H1 (cell line): Measurements from ENCODE around the gene ZNF423. TPM values are rescaled to one million over a fixed set of nuclear protein-coding genes. Genes with fewer than 3 reads are reported as not detected.

Experiments
- CTCF ChIA-PET: fragments of 300-600 bp; sonication (Branson Sonifier 250); formaldehyde crosslinking; loops from one replicate; lab custom pipeline; 2021; ENCODE audit not compliant: partially characterized antibody; lab: Charles Lee
- POLR2A ChIA-PET: fragments of 300-600 bp; sonication (Branson Sonifier 250); formaldehyde crosslinking; loops from one replicate; lab custom pipeline; 2021; ENCODE audit warnings: inconsistent platforms; ENCODE audit not compliant: partially characterized antibody; lab: Charles Lee
- DNase-seq, 2 experiments: peaks; one replicate each; pipeline versions ENCODE4 v3.0.0 to v3.0.0-alpha.2; 2010 to 2022; ENCODE audit warnings: low spot score in 2 of 2, low read depth in 1 of 2, mixed read lengths in 1 of 2
- FAIRE-seq: peaks from 2 replicates; lab custom pipeline; 2011; peaks lifted over from hg19 to GRCh38; lab: Jason Lieb, UNC
- H2AFZ ChIP-seq: 2 replicates; pipeline ENCODE4 v1.8.1; 2012; ENCODE audit warnings: low read length, inconsistent platforms
- H2AK5ac ChIP-seq: 2 replicates; pipeline ENCODE4 v1.6.1; 2013; ENCODE audit warnings: low read depth, low read length
- H2BK120ac ChIP-seq: replicated peaks from 2 replicates; pipeline ENCODE3; 2013; ENCODE audit warnings: low read depth, low read length, inconsistent platforms
- H2BK12ac ChIP-seq: 2 replicates; pipeline ENCODE4 v1.6.1; 2013; ENCODE audit warnings: low read depth, low read length
- H2BK15ac ChIP-seq: 2 replicates; pipeline ENCODE4 v1.6.1; 2013; ENCODE audit warnings: low read length
- H2BK20ac ChIP-seq: 2 replicates; pipeline ENCODE4 v1.6.1; 2013; ENCODE audit warnings: low read length
- H2BK5ac ChIP-seq: 2 replicates; pipeline ENCODE4 v1.6.1; 2013; ENCODE audit warnings: low read depth, low read length
- H3K14ac ChIP-seq: 2 replicates; pipeline ENCODE4 v1.6.1; 2013; ENCODE audit warnings: inconsistent platforms; ENCODE audit not compliant: insufficient read length
- H3K18ac ChIP-seq: 2 replicates; pipeline ENCODE4 v1.6.1; 2013; ENCODE audit warnings: low read length; ENCODE audit errors: extremely low read depth
- H3K23ac ChIP-seq: 2 replicates; pipeline ENCODE4 v1.6.1; 2013; ENCODE audit warnings: inconsistent platforms; ENCODE audit not compliant: insufficient read length
- H3K23me2 ChIP-seq: 2 replicates; pipeline ENCODE4 v1.6.1; 2013; ENCODE audit warnings: low read depth, low read length
- H3K27ac ChIP-seq: 2 replicates; pipeline ENCODE4 v1.6.1; 2011; ENCODE audit warnings: low read depth, low read length, inconsistent platforms
- H3K27me3 ChIP-seq, 4 experiments: replicated peaks in 1 of 4; 1 replicate in 1 of 4; 2 replicates in 3 of 4; pipeline versions ENCODE4 v1.6.1 to v1.8.1; 2011 to 2013; ENCODE audit warnings: low read length in 3 of 4, mild to moderate bottlenecking in 3 of 4, inconsistent platforms in 2 of 4, mixed read lengths in 2 of 4, moderate library complexity in 1 of 4; ENCODE audit not compliant: control insufficient read depth in 3 of 4, insufficient read depth in 3 of 4; ENCODE audit errors: extremely low read depth in 1 of 4
- H3K36me3 ChIP-seq, 4 experiments: 2 replicates each; pipeline versions ENCODE4 v1.6.1 to v1.8.1; 2011 to 2013; ENCODE audit warnings: mild to moderate bottlenecking in 4 of 4, low read length in 3 of 4, moderate library complexity in 2 of 4, control low read depth in 1 of 4, inconsistent platforms in 1 of 4; ENCODE audit not compliant: insufficient read depth in 4 of 4, control insufficient read depth in 2 of 4
- H3K4ac ChIP-seq: replicated peaks from 2 replicates; pipeline ENCODE3; 2013; ENCODE audit warnings: low read length, low read depth, mixed read lengths, inconsistent platforms; ENCODE audit not compliant: insufficient read length
- H3K4me1 ChIP-seq, 4 experiments: replicated peaks in 1 of 4; 1 replicate in 1 of 4; 2 replicates in 3 of 4; pipeline versions ENCODE4 v1.6.1 to v1.8.1; 2011 to 2013; ENCODE audit warnings: low read length in 3 of 4, inconsistent platforms in 2 of 4, mixed read lengths in 1 of 4; ENCODE audit not compliant: insufficient read depth in 4 of 4, control insufficient read depth in 3 of 4
- H3K4me2 ChIP-seq, 2 experiments: 2 replicates each; pipeline versions ENCODE4 v1.6.1 to v1.8.1; 2011 to 2013; ENCODE audit warnings: low read depth in 2 of 2, low read length in 2 of 2, control low read depth in 1 of 2, inconsistent platforms in 1 of 2, mild to moderate bottlenecking in 1 of 2; ENCODE audit not compliant: insufficient read depth in 1 of 2
- H3K4me3 ChIP-seq, 4 experiments: fragments of 200-600, 300-600 bp in 1 of 4; sonication (generic), shearing (Covaris generic), sonication (Bioruptor Twin) in 1 of 4; 2 replicates each; pipeline versions ENCODE4 v1.5.1 to v1.8.1; 2011 to 2016; ENCODE audit warnings: low read length in 4 of 4, low read depth in 3 of 4, control low read depth in 2 of 4, inconsistent platforms in 2 of 4, mild to moderate bottlenecking in 2 of 4, mixed read lengths in 1 of 4, moderate library complexity in 1 of 4; ENCODE audit not compliant: insufficient read depth in 2 of 4; ENCODE audit errors: extremely low read depth in 1 of 4
- H3K56ac ChIP-seq: replicated peaks from 2 replicates; pipeline ENCODE3; 2013; ENCODE audit warnings: low read depth, mild to moderate bottlenecking, mixed read lengths, low read length, inconsistent platforms; ENCODE audit not compliant: insufficient read length
- H3K79me1 ChIP-seq: 2 replicates; pipeline ENCODE4 v1.6.1; 2013; ENCODE audit warnings: low read depth, low read length, control low read depth
- H3K79me2 ChIP-seq, 2 experiments: 2 replicates each; pipeline versions ENCODE4 v1.6.1 to v1.8.1; 2012 to 2013; ENCODE audit warnings: low read length in 2 of 2, mild to moderate bottlenecking in 2 of 2, inconsistent platforms in 1 of 2; ENCODE audit not compliant: insufficient read depth in 2 of 2, control insufficient read depth in 1 of 2
- H3K9ac ChIP-seq, 4 experiments: replicated peaks in 1 of 4; 1 replicate in 1 of 4; 2 replicates in 3 of 4; pipeline versions ENCODE4 v1.6.1 to v1.8.1; 2011 to 2013; ENCODE audit warnings: low read depth in 3 of 4, low read length in 3 of 4, control low read depth in 2 of 4, mild to moderate bottlenecking in 2 of 4, moderate library complexity in 2 of 4, inconsistent platforms in 1 of 4; ENCODE audit errors: extremely low read depth in 1 of 4
- H3K9me3 ChIP-seq, 2 experiments: 2 replicates each; pipeline versions ENCODE4 v1.6.1 to v1.8.1; 2012 to 2013; ENCODE audit warnings: mild to moderate bottlenecking in 2 of 2, moderate library complexity in 2 of 2, control low read depth in 1 of 2, inconsistent platforms in 1 of 2, low read depth in 1 of 2, low read length in 1 of 2, mixed read lengths in 1 of 2; ENCODE audit not compliant: insufficient read depth in 2 of 2
- H4K20me1 ChIP-seq, 2 experiments: replicated peaks in 1 of 2; 2 replicates each; pipeline versions ENCODE3 to v1.8.1; 2011 to 2013; ENCODE audit warnings: inconsistent platforms in 2 of 2, low read length in 2 of 2, mild to moderate bottlenecking in 1 of 2; ENCODE audit not compliant: insufficient read depth in 2 of 2, control insufficient read depth in 1 of 2
- H4K5ac ChIP-seq: 2 replicates; pipeline ENCODE4 v1.6.1; 2013; ENCODE audit warnings: low read length, low read depth, mixed read lengths, inconsistent platforms; ENCODE audit not compliant: insufficient read length
- H4K8ac ChIP-seq: 2 replicates; pipeline ENCODE4 v1.8.0; 2013; ENCODE audit warnings: mild to moderate bottlenecking, moderate library complexity, low read length, inconsistent platforms; ENCODE audit not compliant: insufficient read depth; ENCODE audit errors: extremely low read depth
- H4K91ac ChIP-seq: replicated peaks from 2 replicates; pipeline ENCODE3; 2013; ENCODE audit warnings: low read length, mixed read lengths, inconsistent platforms; ENCODE audit not compliant: insufficient read length
- BRCA1 ChIP-seq: IDR thresholded peaks from 2 replicates; pipeline ENCODE4 v1.6.1; 2012; ENCODE audit warnings: low read depth, low read length, improper control_type of control experiment
- CHD1 ChIP-seq: IDR thresholded peaks from 2 replicates; pipeline ENCODE4 v1.6.1; 2012; ENCODE audit warnings: low read depth, low read length, improper control_type of control experiment
- CREB1 ChIP-seq: IDR thresholded peaks from 2 replicates; pipeline ENCODE4 v1.6.1; 2012; ENCODE audit warnings: inconsistent platforms
- FOSL1 ChIP-seq: IDR thresholded peaks from 2 replicates; pipeline ENCODE4 v1.6.1; 2011; ENCODE audit warnings: mild to moderate bottlenecking, low read depth, low read length, moderate library complexity; ENCODE audit not compliant: insufficient read depth
- GABPA ChIP-seq: IDR thresholded peaks from 2 replicates; pipeline ENCODE4 v1.6.1; 2011; ENCODE audit warnings: mild to moderate bottlenecking, low read length, moderate library complexity, borderline replicate concordance; ENCODE audit not compliant: insufficient read depth
- HDAC2 ChIP-seq, 2 experiments: fragments of 300-600 bp in 1 of 2; sonication (generic) in 1 of 2; IDR thresholded peaks; 2 replicates each; pipeline ENCODE4 v1.6.1; 2011 to 2012; ENCODE audit warnings: low read depth in 2 of 2, low read length in 2 of 2, mild to moderate bottlenecking in 2 of 2, moderate library complexity in 2 of 2, borderline replicate concordance in 1 of 2, inconsistent platforms in 1 of 2
- RAD21 ChIP-seq, 2 experiments: IDR thresholded peaks in 1 of 2; conservative IDR thresholded peaks in 1 of 2; 2 replicates each; pipeline ENCODE4 v1.6.1; 2011; ENCODE audit warnings: low read depth in 2 of 2, low read length in 2 of 2, improper control_type of control experiment in 1 of 2, inconsistent platforms in 1 of 2, mild to moderate bottlenecking in 1 of 2, moderate library complexity in 1 of 2
- SAP30 ChIP-seq: fragments of 300-600 bp; sonication (generic); IDR thresholded peaks from 2 replicates; pipeline ENCODE4 v1.7.1; 2012; ENCODE audit warnings: low read length, moderate library complexity, mild to moderate bottlenecking, inconsistent platforms; ENCODE audit not compliant: insufficient read depth, insufficient replicate concordance
- SP4 ChIP-seq: IDR thresholded peaks from 2 replicates; pipeline ENCODE4 v1.6.1; 2012; ENCODE audit warnings: low read length, inconsistent platforms
- WGBS, 2 experiments: shearing (Covaris generic) in 1 of 2; methylation state at CpG; one replicate each; pipeline versions ENCODE4 v1.1.6 to v1.1.7; 2013 to 2015; ENCODE audit warnings: low lambda C conversion rate in 2 of 2, mixed read lengths in 2 of 2, inconsistent platforms in 1 of 2, low coverage in 1 of 2, missing lambda C conversion rate in 1 of 2; ENCODE audit not compliant: insufficient replicate concordance in 2 of 2, insufficient coverage in 1 of 2, insufficient read length in 1 of 2; ENCODE audit errors: extremely low coverage in 1 of 2, missing lambda C conversion rate in 1 of 2; 5-methylcytosine and 5-hydroxymethylcytosine counted together
- polyA plus RNA-seq, 7 experiments: library from polyadenylated mRNA; depleted of rRNA in 3 of 7; stranded (reverse) in 5 of 7; unstranded in 2 of 7; fragments of >200 nt in 5 of 7; fragments of 200-250 nt in 2 of 7; gene quantifications; 1 replicate in 5 of 7; 2 replicates in 1 of 7; 4 replicates in 1 of 7; pipeline versions ENCODE4 v1.2.1 to v1.2.3, GENCODE V29; 2011 to 2013; ENCODE audit warnings: missing spikeins in 2 of 7, mixed read lengths in 2 of 7
- total RNA-seq: library from RNA; stranded (reverse); fragmentation: NEBNext Ultra II Directional; extraction: Animal tissue kit (Norgen Biotek cat#: 25700); gene quantifications from 2 replicates; pipeline ENCODE4 v1.2.1, GENCODE V29; 2021
- TF ChIP-seq, protein P1 (sequence below): IDR thresholded peaks from 2 replicates; pipeline ENCODE4 v1.6.1; 2011; ENCODE audit warnings: low read depth, mild to moderate bottlenecking, low read length; ENCODE audit not compliant: insufficient read depth

The ZNF423 gene
- total and polyA plus RNA-seq, 2 of the 8 experiments (the other 6 are each of a cell fraction or from before 2014, with no cell fraction given) = 38.2 to 52.3 TPM

DNA sequence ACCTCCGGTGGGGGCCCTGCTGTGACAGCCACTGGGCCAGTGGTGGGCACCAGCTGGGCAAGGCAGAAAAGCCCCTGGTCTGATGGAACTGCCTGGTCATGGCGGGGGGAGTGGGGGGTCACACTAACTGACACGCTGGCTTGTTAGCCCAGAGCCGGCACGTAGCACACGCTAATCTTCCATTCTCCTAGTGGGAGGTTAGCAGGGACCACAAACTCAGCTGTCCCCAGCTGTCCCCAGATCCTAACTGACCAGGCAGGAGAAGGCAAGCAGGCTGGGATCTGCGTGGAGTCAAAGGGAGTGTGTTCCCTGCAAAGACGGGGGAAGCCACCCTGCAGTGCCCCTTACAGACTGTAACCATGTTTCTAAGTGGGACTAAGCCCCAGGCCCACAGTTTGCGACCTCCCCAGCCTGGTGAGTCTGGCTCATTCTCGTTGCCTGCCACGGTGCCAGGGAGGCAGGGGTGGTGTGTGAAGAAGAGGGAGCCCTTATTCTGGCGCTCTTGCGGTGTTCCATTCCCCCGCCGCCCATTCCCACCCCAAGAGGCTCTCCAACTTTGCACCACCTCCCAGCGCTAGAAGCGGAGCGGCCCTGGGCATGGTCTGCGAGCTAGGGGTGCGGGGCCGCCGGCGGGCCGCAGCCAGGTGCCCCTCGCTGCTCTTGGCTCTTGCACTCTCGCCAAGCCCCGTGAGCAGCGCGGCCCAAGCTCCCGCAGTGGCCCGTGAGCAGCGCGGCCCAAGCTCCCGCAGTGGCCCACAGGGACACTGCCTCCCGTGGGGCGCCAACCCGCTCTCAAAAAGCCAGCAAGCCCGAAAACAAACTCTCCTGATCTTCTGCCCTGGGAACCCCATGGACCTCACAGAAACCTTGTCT is 12.1 kb upstream of the ZNF423 start:
- H3K36me3 ChIP-seq = no peaks in the 10 kb centered on the region
- no peak overlapping the region for H3K4ac ChIP-seq
- no peak overlapping the region for H4K5ac ChIP-seq
- peak overlapping the region; percentile 94 for H4K91ac ChIP-seq
- peak overlapping the region; percentile 16; the same call in 1 of the 2 replicates for H2AK5ac ChIP-seq
- no peak overlapping the region for H3K27ac ChIP-seq
- no peak overlapping the region for H3K23ac ChIP-seq
- H2BK5ac ChIP-seq = peak overlapping the region; percentile 58; the same call in 1 of the 2 replicates
- H2AFZ ChIP-seq = no peak overlapping the region
- no peak overlapping the region for H4K8ac ChIP-seq
- H2BK20ac ChIP-seq = peak overlapping the region; percentile 16; the same call in 1 of the 2 replicates
- 75% methylated on average over 34 of the region's 38 CpGs; no CpG with 5 or more reads in 1 of the 2 experiments for WGBS, 2 experiments
- FAIRE-seq = no peak
- H2BK120ac ChIP-seq = no peak overlapping the region
- H3K18ac ChIP-seq = peak overlapping the region; percentile 26
- H3K79me1 ChIP-seq = no peaks in the 10 kb centered on the region
- no peaks in the 10 kb centered on the region for H3K79me2 ChIP-seq
- no peaks in the 10 kb centered on the region for H4K20me1 ChIP-seq
- H3K4me1 ChIP-seq = peaks cover 7 to 21% (median 16%) of the 10 kb centered on the region in 4 experiments
- DNase-seq = no peak
- peaks cover 0 to 6% (median 2%) of the 10 kb centered on the region in 4 experiments; a peak in 4 of 7 replicates for H3K27me3 ChIP-seq
- peak overlapping the region; percentile 82; the same call in 1 of the 2 replicates for H2BK12ac ChIP-seq
- H3K9me3 ChIP-seq = no peaks in the 10 kb centered on the region
- POLR2A ChIA-PET = interaction anchor here (1.1 to 1.5 kb wide), 2 partner anchors 9 to 13 kb away, joined by 4 to 5 read pairs; no protein-coding TSS in a partner anchor
- H3K4me2 ChIP-seq = no peak overlapping the region
- CTCF ChIA-PET = interaction anchor here (0.9 to 4.5 kb wide), 10 partner anchors 9 to 279 kb away, joined by 3 to 35 read pairs (median 4); no protein-coding TSS in a partner anchor
- H3K14ac ChIP-seq = no peak overlapping the region
- H3K56ac ChIP-seq = no peak overlapping the region
- peak overlapping the region; percentile 97 for H2BK15ac ChIP-seq
- no peak overlapping the region for H3K9ac ChIP-seq
- H3K4me3 ChIP-seq = no peak overlapping the region
- H3K23me2 ChIP-seq = no peaks in the 10 kb centered on the region
- TF ChIP-seq RAD21 (IDR thresholded peaks at IDR 0.05 in 1 of 2, conservative IDR thresholded peaks at IDR 0.05 in 1 of 2; ENCODE audit: low read depth in 2 of 2, low read length in 2 of 2) (no peak), SAP30 (no peak), FOSL1 (no peak), GABPA (no peak), CREB1 (no peak), BRCA1 (no peak), HDAC2 (IDR thresholded peaks at IDR 0.05; ENCODE audit: borderline replicate concordance in 1 of 2, low read depth in 2 of 2, low read length in 2 of 2) (no peak), SP4 (no peak), CHD1 (no peak)
- TF ChIP-seq, protein P1, sequence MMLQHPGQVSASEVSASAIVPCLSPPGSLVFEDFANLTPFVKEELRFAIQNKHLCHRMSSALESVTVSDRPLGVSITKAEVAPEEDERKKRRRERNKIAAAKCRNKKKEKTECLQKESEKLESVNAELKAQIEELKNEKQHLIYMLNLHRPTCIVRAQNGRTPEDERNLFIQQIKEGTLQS = no peak
